IMR-90 (cell line): Measurements from ENCODE around the gene SYNE3.

Experiments
- RFX5 ChIP-seq: IDR thresholded peaks from 2 replicates; pipeline ENCODE4 v1.8.0; 2012; ENCODE audit warnings: low read depth, mild to moderate bottlenecking, low read length, moderate library complexity
- TF ChIP-seq, protein P1 (sequence below): conservative IDR thresholded peaks from 2 replicates; pipeline ENCODE4 v1.5.1; 2012; ENCODE audit warnings: mild to moderate bottlenecking, low read depth, low read length, improper control_type of control experiment

DNA sequence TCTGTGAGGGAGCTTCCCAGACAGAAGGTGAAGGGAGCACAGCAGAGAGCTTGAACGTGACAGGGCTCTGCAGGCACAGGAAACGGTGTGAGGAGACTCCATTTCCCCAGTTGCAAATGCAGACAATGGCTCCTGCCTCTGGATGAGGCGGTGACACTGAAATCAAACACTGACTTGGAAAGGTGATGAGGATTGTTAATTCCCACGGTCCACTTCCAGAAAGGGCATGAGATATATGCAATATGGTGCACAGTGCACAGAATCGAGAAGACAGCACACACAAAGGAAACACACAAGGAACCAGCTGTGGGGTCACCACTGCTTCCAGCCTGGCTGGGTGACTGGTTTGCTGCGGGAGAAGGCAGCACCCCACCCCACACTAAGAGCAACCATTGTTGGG, 42.0 kb downstream of the SYNE3 start:
- TF ChIP-seq, protein P1, sequence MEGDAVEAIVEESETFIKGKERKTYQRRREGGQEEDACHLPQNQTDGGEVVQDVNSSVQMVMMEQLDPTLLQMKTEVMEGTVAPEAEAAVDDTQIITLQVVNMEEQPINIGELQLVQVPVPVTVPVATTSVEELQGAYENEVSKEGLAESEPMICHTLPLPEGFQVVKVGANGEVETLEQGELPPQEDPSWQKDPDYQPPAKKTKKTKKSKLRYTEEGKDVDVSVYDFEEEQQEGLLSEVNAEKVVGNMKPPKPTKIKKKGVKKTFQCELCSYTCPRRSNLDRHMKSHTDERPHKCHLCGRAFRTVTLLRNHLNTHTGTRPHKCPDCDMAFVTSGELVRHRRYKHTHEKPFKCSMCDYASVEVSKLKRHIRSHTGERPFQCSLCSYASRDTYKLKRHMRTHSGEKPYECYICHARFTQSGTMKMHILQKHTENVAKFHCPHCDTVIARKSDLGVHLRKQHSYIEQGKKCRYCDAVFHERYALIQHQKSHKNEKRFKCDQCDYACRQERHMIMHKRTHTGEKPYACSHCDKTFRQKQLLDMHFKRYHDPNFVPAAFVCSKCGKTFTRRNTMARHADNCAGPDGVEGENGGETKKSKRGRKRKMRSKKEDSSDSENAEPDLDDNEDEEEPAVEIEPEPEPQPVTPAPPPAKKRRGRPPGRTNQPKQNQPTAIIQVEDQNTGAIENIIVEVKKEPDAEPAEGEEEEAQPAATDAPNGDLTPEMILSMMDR: no peak
- TF ChIP-seq RFX5: no peak
